Parathyroid adenoma (tissue), 2 donors: ENCODE data around the gene OTOGL.

Experiments used
- H2AFZ ChIP-seq: fragments of 300-600 bp; sonication (generic); one replicate; pipeline ENCODE4 v1.7.0; 2017; ENCODE audit warnings: antibody characterized with exemption, mild to moderate bottlenecking
- H3K27ac ChIP-seq: fragments of 300-600 bp; sonication (generic); one replicate; pipeline ENCODE4 v1.7.0; 2017
- H3K27me3 ChIP-seq: fragments of 300-600 bp; sonication (generic); one replicate; pipeline ENCODE4 v1.7.0; 2017; ENCODE audit warnings: low read length; ENCODE audit not compliant: control insufficient read depth, insufficient read depth
- H3K36me3 ChIP-seq: fragments of 300-600 bp; sonication (generic); one replicate; pipeline ENCODE4 v1.7.0; 2017; ENCODE audit warnings: low read length; ENCODE audit not compliant: control insufficient read depth, insufficient read depth
- H3K4me1 ChIP-seq: fragments of 300-600 bp; sonication (generic); one replicate; pipeline ENCODE4 v1.7.0; 2017; ENCODE audit warnings: control low read depth
- H3K4me2 ChIP-seq: fragments of 300-600 bp; sonication (generic); one replicate; pipeline ENCODE4 v1.7.0; 2017; ENCODE audit warnings: low read length
- H3K4me3 ChIP-seq: fragments of 300-600 bp; sonication (generic); one replicate; pipeline ENCODE4 v1.7.0; 2017; ENCODE audit warnings: low read depth, low read length
- H3K79me2 ChIP-seq: fragments of 300-600 bp; sonication (generic); one replicate; pipeline ENCODE4 v1.7.0; 2017; ENCODE audit warnings: control low read depth
- H3K9ac ChIP-seq: fragments of 300-600 bp; sonication (generic); one replicate; pipeline ENCODE4 v1.7.0; 2017; ENCODE audit warnings: mild to moderate bottlenecking
- H3K9me3 ChIP-seq: fragments of 300-600 bp; sonication (generic); one replicate; pipeline ENCODE4 v1.7.0; 2017; ENCODE audit warnings: low read length; ENCODE audit not compliant: control insufficient read depth
- CTCF ChIP-seq: fragments of 300-600 bp; sonication (generic); IDR thresholded peaks from one replicate; pipeline ENCODE4 v1.7.0; 2017; ENCODE audit warnings: antibody characterized with exemption, mild to moderate bottlenecking
- donor health status: primary hyperparathyroidism.

Gene OTOGL

GRCh38 chr12:80320121-80320678 is 220.9 kb downstream of the OTOGL start:
- Histone ChIP-seq H3K79me2 (no peaks in the 10 kb centered on the region), H3K9me3 (no peaks in the 10 kb centered on the region), H2AFZ (no peak overlapping the region), H3K9ac (no peak overlapping the region), H3K4me1 (no peaks in the 10 kb centered on the region), H3K36me3 (no peaks in the 10 kb centered on the region), H3K27ac (no peak overlapping the region), H3K4me3 (no peak overlapping the region), H3K4me2 (no peak overlapping the region), H3K27me3 (no peaks in the 10 kb centered on the region)
- no peak for TF ChIP-seq CTCF

GRCh38 chr12:80321653-80322052 is 222.3 kb downstream of the OTOGL start:
- H2AFZ ChIP-seq: no peak overlapping the region
- H3K9ac ChIP-seq: no peak overlapping the region
- no peaks in the 10 kb centered on the region for H3K27me3 ChIP-seq
- no peak overlapping the region for H3K4me3 ChIP-seq
- no peaks in the 10 kb centered on the region for H3K79me2 ChIP-seq
- H3K27ac ChIP-seq: no peak overlapping the region
- H3K4me1 ChIP-seq: no peaks in the 10 kb centered on the region
- no peaks in the 10 kb centered on the region for H3K36me3 ChIP-seq
- no peaks in the 10 kb centered on the region for H3K9me3 ChIP-seq
- no peak for TF ChIP-seq CTCF
- no peak overlapping the region for H3K4me2 ChIP-seq

- TF ChIP-seq CTCF: no peak
- H3K9ac ChIP-seq: no peak overlapping the region
Measured at GRCh38 chr12:80325167-80325959, 226.0 kb downstream of the OTOGL start.

GRCh38 chr12:80332827-80333226 is 233.5 kb downstream of the OTOGL start:
- Histone ChIP-seq H3K9ac (no peak overlapping the region), H3K27ac (no peak overlapping the region), H3K9me3 (no peaks in the 10 kb centered on the region), H3K4me1 (no peaks in the 10 kb centered on the region), H3K4me2 (no peak overlapping the region), H3K4me3 (no peak overlapping the region), H3K36me3 (no peaks in the 10 kb centered on the region), H2AFZ (no peak overlapping the region), H3K27me3 (no peaks in the 10 kb centered on the region), H3K79me2 (no peaks in the 10 kb centered on the region)
- no peak for TF ChIP-seq CTCF

More at GRCh38 chr12:80325167-80325959, 226.0 kb downstream of the OTOGL start:
- Histone ChIP-seq H3K79me2 (no peaks in the 10 kb centered on the region), H2AFZ (no peak overlapping the region), H3K27ac (no peak overlapping the region), H3K36me3 (no peaks in the 10 kb centered on the region), H3K4me2 (no peak overlapping the region), H3K9me3 (no peaks in the 10 kb centered on the region), H3K4me3 (no peak overlapping the region), H3K4me1 (no peaks in the 10 kb centered on the region), H3K27me3 (no peaks in the 10 kb centered on the region)
